WTC11 (cell line): ENCODE data around the gene RUFY3. TPM values are rescaled to one million over a fixed set of nuclear protein-coding genes. Genes with fewer than 3 reads are reported as not detected.

ENCODE experiments used
- AFF4 ChIP-seq: sonication (generic); formaldehyde crosslinking; IDR thresholded peaks from 2 replicates; pipeline ENCODE4 v1.8.1; 2023; ENCODE audit warnings: mild to moderate bottlenecking, missing genetic modification reagents, borderline replicate concordance
- ATF2 ChIP-seq: sonication (generic); formaldehyde crosslinking; IDR thresholded peaks from 2 replicates; pipeline ENCODE4 v1.8.1; 2022; ENCODE audit warnings: low read depth, missing genetic modification reagents, borderline replicate concordance
- ATF6 ChIP-seq: sonication (generic); formaldehyde crosslinking; IDR thresholded peaks from 2 replicates; pipeline ENCODE4 v1.8.1; 2023; ENCODE audit warnings: mild to moderate bottlenecking, missing genetic modification reagents
- E2F5 ChIP-seq: sonication (generic); formaldehyde crosslinking; IDR thresholded peaks from 2 replicates; pipeline ENCODE4 v1.8.1; 2022; ENCODE audit warnings: mild to moderate bottlenecking, moderate library complexity, missing genetic modification reagents
- ETV6 ChIP-seq: sonication (generic); formaldehyde crosslinking; IDR thresholded peaks from 2 replicates; pipeline ENCODE4 v1.8.1; 2022; ENCODE audit warnings: mild to moderate bottlenecking, missing genetic modification reagents
- GABPB1 ChIP-seq: sonication (generic); formaldehyde crosslinking; IDR thresholded peaks from 2 replicates; pipeline ENCODE4 v1.8.1; 2023; ENCODE audit warnings: mild to moderate bottlenecking, missing genetic modification reagents
- GTF2I ChIP-seq: fragments of 250-450 bp; sonication (Bioruptor Pico); conservative IDR thresholded peaks from 2 replicates; pipeline ENCODE4 v1.4.0; 2021; ENCODE audit warnings: mild to moderate bottlenecking
- IRF1 ChIP-seq: sonication (generic); formaldehyde crosslinking; IDR thresholded peaks from 2 replicates; pipeline ENCODE4 v1.8.0; 2023; ENCODE audit warnings: missing genetic modification reagents
- JUN ChIP-seq: sonication (generic); formaldehyde crosslinking; IDR thresholded peaks from 2 replicates; pipeline ENCODE4 v1.8.0; 2023; ENCODE audit warnings: mild to moderate bottlenecking, missing genetic modification reagents
- KAT7 ChIP-seq: sonication (generic); formaldehyde crosslinking; IDR thresholded peaks from 2 replicates; pipeline ENCODE4 v1.8.1; 2023; ENCODE audit warnings: missing genetic modification reagents, mild to moderate bottlenecking, borderline replicate concordance
- MYBL2 ChIP-seq: sonication (generic); formaldehyde crosslinking; IDR thresholded peaks from 2 replicates; pipeline ENCODE4 v1.8.1; 2023; ENCODE audit warnings: mild to moderate bottlenecking, moderate library complexity, missing genetic modification reagents
- NR1H2 ChIP-seq: sonication (generic); formaldehyde crosslinking; IDR thresholded peaks from 2 replicates; pipeline ENCODE4 v1.9.0; 2021; ENCODE audit warnings: mild to moderate bottlenecking, moderate library complexity, missing genetic modification reagents
- NR2C2 ChIP-seq: sonication (generic); formaldehyde crosslinking; IDR thresholded peaks from 2 replicates; pipeline ENCODE4 v1.8.0; 2022; ENCODE audit warnings: mild to moderate bottlenecking, missing genetic modification reagents
- OVOL2 ChIP-seq: fragments of 250-450 bp; sonication (Bioruptor Pico); IDR thresholded peaks from 2 replicates; pipeline ENCODE4 v1.9.0; 2021; ENCODE audit warnings: mild to moderate bottlenecking, borderline replicate concordance
- PRRX2 ChIP-seq: fragments of 250-450 bp; sonication (Bioruptor Pico); IDR thresholded peaks from 2 replicates; pipeline ENCODE4 v1.8.0; 2021; ENCODE audit warnings: mild to moderate bottlenecking
- RORB ChIP-seq: fragments of 250-450 bp; sonication (Bioruptor Pico); IDR thresholded peaks from 2 replicates; pipeline ENCODE4 v1.9.0; 2021; ENCODE audit warnings: mild to moderate bottlenecking
- SMAD4 ChIP-seq: sonication (generic); formaldehyde crosslinking; IDR thresholded peaks from 2 replicates; pipeline ENCODE4 v1.8.0; 2022; ENCODE audit warnings: mild to moderate bottlenecking, missing genetic modification reagents
- SOX15 ChIP-seq: fragments of 250-450 bp; sonication (Bioruptor Pico); IDR thresholded peaks from 2 replicates; pipeline ENCODE4 v1.9.0; 2021; ENCODE audit warnings: mild to moderate bottlenecking
- TEAD1 ChIP-seq: sonication (generic); formaldehyde crosslinking; IDR thresholded peaks from 2 replicates; pipeline ENCODE4 v1.8.0; 2022; ENCODE audit warnings: mild to moderate bottlenecking, missing genetic modification reagents
- total RNA-seq: library from RNA; stranded (reverse); gene quantifications from 3 replicates; pipeline ENCODE4 v1.2.3, GENCODE V29; 2021
- TF ChIP-seq, protein P1 (sequence below): sonication (generic); formaldehyde crosslinking; IDR thresholded peaks from 2 replicates; pipeline ENCODE4 v1.8.0; 2023; ENCODE audit warnings: mild to moderate bottlenecking, missing genetic modification reagents
- TF ChIP-seq, protein P2 (sequence below): fragments of 250-450 bp; sonication (Bioruptor Pico); conservative IDR thresholded peaks from 2 replicates; pipeline ENCODE4 v1.9.0; 2021; ENCODE audit warnings: mild to moderate bottlenecking
- TF ChIP-seq, protein P3 (sequence below): fragments of 250-450 bp; sonication (Bioruptor Pico); IDR thresholded peaks from 2 replicates; pipeline ENCODE4 v2.1.2; 2022; ENCODE audit warnings: mild to moderate bottlenecking, moderate library complexity

RUFY3 gene
- total RNA-seq, 1 experiment from 2014 or later: 49.0 TPM

DNA sequence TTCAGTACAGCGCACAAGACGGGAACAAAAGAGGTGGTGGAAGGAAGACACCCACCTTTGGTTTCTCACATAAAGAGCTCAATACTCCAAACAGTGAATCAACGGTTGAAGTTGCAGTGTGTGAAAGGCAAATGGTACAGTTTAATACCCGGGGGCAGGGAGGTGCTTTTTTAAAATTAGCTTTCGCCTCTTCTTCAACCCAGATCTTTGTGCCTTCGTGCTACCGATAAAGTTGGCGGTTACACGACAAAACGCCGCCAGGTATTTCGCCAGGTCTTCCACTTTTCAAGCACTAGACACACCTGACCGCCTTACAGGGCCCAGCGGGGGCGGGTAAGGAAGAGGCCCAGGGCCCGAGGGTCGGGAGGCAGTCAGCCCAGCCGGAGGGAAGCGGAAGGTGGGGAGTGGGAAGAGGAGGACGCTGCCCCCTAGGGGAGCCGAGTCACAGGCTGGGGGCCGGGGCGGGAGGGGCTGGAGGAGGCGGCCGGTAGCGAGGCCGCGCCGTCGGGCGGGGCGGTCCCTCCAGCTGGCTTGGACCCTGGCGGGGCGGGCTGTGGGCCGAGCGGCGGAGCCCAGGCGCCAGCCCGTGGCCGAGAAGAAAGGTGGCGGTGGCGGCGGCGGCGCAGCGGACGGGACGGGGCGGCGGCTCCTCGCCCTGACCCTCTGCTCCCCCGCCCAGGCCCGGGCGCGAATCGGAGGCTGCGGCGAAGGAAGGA, 17.4 kb upstream of the RUFY3 start (continued):
- no peak for TF ChIP-seq AFF4 (CRISPR knock-in tag)
- TF ChIP-seq, protein P1, sequence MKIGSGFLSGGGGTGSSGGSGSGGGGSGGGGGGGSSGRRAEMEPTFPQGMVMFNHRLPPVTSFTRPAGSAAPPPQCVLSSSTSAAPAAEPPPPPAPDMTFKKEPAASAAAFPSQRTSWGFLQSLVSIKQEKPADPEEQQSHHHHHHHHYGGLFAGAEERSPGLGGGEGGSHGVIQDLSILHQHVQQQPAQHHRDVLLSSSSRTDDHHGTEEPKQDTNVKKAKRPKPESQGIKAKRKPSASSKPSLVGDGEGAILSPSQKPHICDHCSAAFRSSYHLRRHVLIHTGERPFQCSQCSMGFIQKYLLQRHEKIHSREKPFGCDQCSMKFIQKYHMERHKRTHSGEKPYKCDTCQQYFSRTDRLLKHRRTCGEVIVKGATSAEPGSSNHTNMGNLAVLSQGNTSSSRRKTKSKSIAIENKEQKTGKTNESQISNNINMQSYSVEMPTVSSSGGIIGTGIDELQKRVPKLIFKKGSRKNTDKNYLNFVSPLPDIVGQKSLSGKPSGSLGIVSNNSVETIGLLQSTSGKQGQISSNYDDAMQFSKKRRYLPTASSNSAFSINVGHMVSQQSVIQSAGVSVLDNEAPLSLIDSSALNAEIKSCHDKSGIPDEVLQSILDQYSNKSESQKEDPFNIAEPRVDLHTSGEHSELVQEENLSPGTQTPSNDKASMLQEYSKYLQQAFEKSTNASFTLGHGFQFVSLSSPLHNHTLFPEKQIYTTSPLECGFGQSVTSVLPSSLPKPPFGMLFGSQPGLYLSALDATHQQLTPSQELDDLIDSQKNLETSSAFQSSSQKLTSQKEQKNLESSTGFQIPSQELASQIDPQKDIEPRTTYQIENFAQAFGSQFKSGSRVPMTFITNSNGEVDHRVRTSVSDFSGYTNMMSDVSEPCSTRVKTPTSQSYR (CRISPR knock-in tag): no peak; the same call in 1 of the 2 replicates
- TF ChIP-seq SMAD4 (CRISPR knock-in tag): no peak
- no peak for TF ChIP-seq JUN (CRISPR knock-in tag)
- TF ChIP-seq TEAD1 (CRISPR knock-in tag): no peak
- TF ChIP-seq ATF6 (CRISPR knock-in tag): no peak
- TF ChIP-seq ATF2 (CRISPR knock-in tag): no peak
- TF ChIP-seq NR2C2 (CRISPR knock-in tag): no peak
- TF ChIP-seq, protein P2, sequence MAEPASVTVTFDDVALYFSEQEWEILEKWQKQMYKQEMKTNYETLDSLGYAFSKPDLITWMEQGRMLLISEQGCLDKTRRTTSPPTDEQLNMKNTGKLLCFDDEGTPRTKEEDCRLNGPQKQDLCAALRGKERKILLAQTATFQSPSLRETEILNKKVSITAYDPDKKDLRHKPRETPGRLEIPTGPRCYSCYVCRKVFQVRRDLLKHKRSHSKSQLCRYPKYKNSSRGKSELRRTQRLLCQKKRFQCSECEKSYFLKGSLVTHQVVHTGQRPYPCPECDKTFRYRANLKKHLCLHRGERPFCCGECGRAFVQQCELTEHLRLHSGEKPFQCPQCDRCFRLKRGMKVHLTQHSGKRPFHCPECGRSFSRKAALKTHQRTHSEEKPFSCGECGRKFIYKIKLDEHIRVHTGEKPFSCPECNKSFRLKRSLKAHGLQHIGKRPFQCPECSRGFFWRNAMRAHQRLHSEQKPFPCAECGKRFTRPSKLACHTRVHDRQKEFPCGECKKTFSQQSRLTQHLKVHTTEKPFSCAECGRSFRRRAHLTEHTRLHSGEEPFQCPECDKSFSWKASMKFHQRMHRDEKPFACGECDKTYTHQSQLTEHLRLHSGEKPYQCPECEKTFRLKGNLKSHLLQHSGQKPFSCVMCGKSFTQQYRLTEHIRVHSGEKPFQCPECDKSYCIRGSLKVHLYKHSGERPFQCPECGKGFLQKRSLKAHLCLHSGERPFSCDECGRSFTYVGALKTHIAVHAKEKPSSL (CRISPR knock-in tag): no peak
- TF ChIP-seq, protein P3, sequence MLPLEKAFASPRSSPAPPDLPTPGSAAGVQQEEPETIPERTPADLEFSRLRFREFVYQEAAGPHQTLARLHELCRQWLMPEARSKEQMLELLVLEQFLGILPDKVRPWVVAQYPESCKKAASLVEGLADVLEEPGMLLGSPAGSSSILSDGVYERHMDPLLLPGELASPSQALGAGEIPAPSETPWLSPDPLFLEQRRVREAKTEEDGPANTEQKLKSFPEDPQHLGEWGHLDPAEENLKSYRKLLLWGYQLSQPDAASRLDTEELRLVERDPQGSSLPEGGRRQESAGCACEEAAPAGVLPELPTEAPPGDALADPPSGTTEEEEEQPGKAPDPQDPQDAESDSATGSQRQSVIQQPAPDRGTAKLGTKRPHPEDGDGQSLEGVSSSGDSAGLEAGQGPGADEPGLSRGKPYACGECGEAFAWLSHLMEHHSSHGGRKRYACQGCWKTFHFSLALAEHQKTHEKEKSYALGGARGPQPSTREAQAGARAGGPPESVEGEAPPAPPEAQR (CRISPR knock-in tag): no peak
- TF ChIP-seq MYBL2: peak; percentile 49; the same call in 1 of the 2 replicates
- no peak for TF ChIP-seq IRF1
- 0 out of 2 replicates have a peak, but pooled peaks have one; percentile 13 for TF ChIP-seq KAT7 (CRISPR knock-in tag)
- no peak for TF ChIP-seq RORB (CRISPR knock-in tag)
- no peak for TF ChIP-seq GABPB1 (CRISPR knock-in tag)
- TF ChIP-seq SOX15: no peak
- TF ChIP-seq ETV6 (CRISPR knock-in tag): peak; percentile 57; the same call in 1 of the 2 replicates
- no peak for TF ChIP-seq PRRX2 (CRISPR knock-in tag)
- TF ChIP-seq NR1H2 (CRISPR knock-in tag): no peak
- TF ChIP-seq GTF2I: no peak
- no peak for TF ChIP-seq OVOL2
- TF ChIP-seq E2F5 (CRISPR knock-in tag): peak; percentile 58; the same call in 1 of the 2 replicates
